Neural progenitor cell (in vitro differentiated cells): ENCODE data around the gene GABRR3. TPM values are rescaled to one million over a fixed set of nuclear protein-coding genes. Genes with fewer than 3 reads are reported as not detected.

Experiments used
- DNase-seq: peaks from one replicate; pipeline ENCODE4 v3.0.0-alpha.2; 2016; ENCODE audit warnings: low spot score
- H2AFZ ChIP-seq: fragments of 200-600 bp; sonication (generic); replicated peaks from 2 replicates; pipeline ENCODE4 v1.6.1; 2016; ENCODE audit warnings: antibody characterized with exemption
- H3F3A ChIP-seq: fragments of 200-600 bp; sonication (generic); 2 replicates; pipeline ENCODE4 v1.6.1; 2016; ENCODE audit warnings: antibody characterized with exemption, low read depth
- H3K27ac ChIP-seq: fragments of 200-600 bp; sonication (generic); 2 replicates; pipeline ENCODE4 v1.5.1; 2016; ENCODE audit warnings: mild to moderate bottlenecking
- H3K27me3 ChIP-seq: fragments of 200-600 bp; sonication (generic); 2 replicates; pipeline ENCODE4 v1.6.1; 2016; ENCODE audit warnings: mild to moderate bottlenecking, moderate library complexity
- H3K36me3 ChIP-seq: fragments of 200-600 bp; sonication (generic); 2 replicates; pipeline ENCODE4 v1.5.1; 2016
- H3K4me1 ChIP-seq: fragments of 200-600 bp; sonication (generic); 2 replicates; pipeline ENCODE4 v1.6.1; 2016; ENCODE audit warnings: mixed run types
- H3K4me2 ChIP-seq: fragments of 200-600 bp; sonication (generic); 2 replicates; pipeline ENCODE4 v1.6.1; 2016
- H3K4me3 ChIP-seq: fragments of 200-600 bp; sonication (generic); 2 replicates; pipeline ENCODE4 v1.5.1; 2016
- H3K79me2 ChIP-seq: fragments of 200-600 bp; sonication (generic); 2 replicates; pipeline ENCODE4 v1.6.1; 2016; ENCODE audit warnings: low read depth
- H3K9ac ChIP-seq: fragments of 200-600 bp; sonication (generic); 2 replicates; pipeline ENCODE4 v1.6.1; 2016
- H3K9me3 ChIP-seq: fragments of 200-600 bp; sonication (generic); 2 replicates; pipeline ENCODE4 v1.5.1; 2016; ENCODE audit warnings: low read depth
- H4K20me1 ChIP-seq: fragments of 200-600 bp; sonication (generic); 2 replicates; pipeline ENCODE4 v1.6.1; 2016; ENCODE audit warnings: low read depth
- H3K27ac Mint-ChIP-seq: 3 replicates; pipeline ENCODE4 v1.8.0; 2021; ENCODE audit warnings: mixed read lengths
- H3K27me3 Mint-ChIP-seq: 2 replicates; pipeline ENCODE4 v1.8.0; 2022; ENCODE audit warnings: low read depth, mild to moderate bottlenecking, inconsistent platforms, moderate library complexity, mixed read lengths; ENCODE audit not compliant: insufficient read depth
- H3K36me3 Mint-ChIP-seq: 3 replicates; pipeline ENCODE4 v1.8.0; 2021; ENCODE audit warnings: mixed read lengths
- H3K4me1 Mint-ChIP-seq: 3 replicates; pipeline ENCODE4 v1.8.0; 2021; ENCODE audit warnings: mixed read lengths
- H3K4me3 Mint-ChIP-seq: 3 replicates; pipeline ENCODE4 v1.8.0; 2021; ENCODE audit warnings: mild to moderate bottlenecking, moderate library complexity, mixed read lengths
- H3K9me3 Mint-ChIP-seq: 3 replicates; pipeline ENCODE4 v1.8.0; 2020; ENCODE audit warnings: mixed read lengths
- EZH2 ChIP-seq: fragments of 200-600 bp; sonication (generic); IDR thresholded peaks from 2 replicates; pipeline ENCODE4 v1.6.1; 2017; ENCODE audit warnings: antibody characterized with exemption, mild to moderate bottlenecking, moderate library complexity
- EZH2phosphoT487 ChIP-seq: fragments of 200-600 bp; sonication (generic); IDR thresholded peaks from 2 replicates; pipeline ENCODE4 v1.6.1; 2017; ENCODE audit warnings: antibody characterized with exemption
- total RNA-seq: library from RNA; depleted of rRNA; stranded (reverse); fragments of >200 nt; gene quantifications from 2 replicates; pipeline ENCODE4 v1.2.3, GENCODE V29; 2015; ENCODE audit warnings: low replicate concordance
- TF ChIP-seq, protein P1 (sequence below): fragments of 200-600 bp; sonication (generic); IDR thresholded peaks from 2 replicates; pipeline ENCODE4 v1.5.1; 2017; ENCODE audit warnings: antibody characterized with exemption, mild to moderate bottlenecking

Gene GABRR3
- total RNA-seq: not detected in 2 replicates

DNA sequence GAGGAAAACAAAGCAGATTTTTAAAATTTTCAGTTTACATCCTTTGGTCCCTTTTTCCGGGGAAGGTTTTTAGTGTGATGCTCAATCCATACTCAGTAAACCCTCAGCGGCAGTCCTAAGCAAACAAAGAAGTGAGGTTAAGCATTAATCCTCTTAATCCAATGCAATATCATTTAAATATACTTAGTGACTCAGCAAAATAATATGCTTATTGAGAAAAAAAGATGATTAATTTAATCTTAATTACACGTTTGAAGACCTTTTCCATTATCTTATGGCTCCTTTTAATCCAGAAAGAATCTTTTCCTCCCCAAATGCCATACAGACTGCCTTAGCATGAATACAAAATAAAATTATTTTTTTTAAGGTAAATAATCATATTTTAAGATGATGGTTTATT is at the start of gene GABRR3:
Gene GABRR3, minus strand, starts transcription at position 108 of the 400 bp plus-strand sequence. CDS start 328 bp downstream, outside the sequence.
- no peak for TF ChIP-seq EZH2
- TF ChIP-seq EZH2phosphoT487: no peak
- TF ChIP-seq, protein P1, sequence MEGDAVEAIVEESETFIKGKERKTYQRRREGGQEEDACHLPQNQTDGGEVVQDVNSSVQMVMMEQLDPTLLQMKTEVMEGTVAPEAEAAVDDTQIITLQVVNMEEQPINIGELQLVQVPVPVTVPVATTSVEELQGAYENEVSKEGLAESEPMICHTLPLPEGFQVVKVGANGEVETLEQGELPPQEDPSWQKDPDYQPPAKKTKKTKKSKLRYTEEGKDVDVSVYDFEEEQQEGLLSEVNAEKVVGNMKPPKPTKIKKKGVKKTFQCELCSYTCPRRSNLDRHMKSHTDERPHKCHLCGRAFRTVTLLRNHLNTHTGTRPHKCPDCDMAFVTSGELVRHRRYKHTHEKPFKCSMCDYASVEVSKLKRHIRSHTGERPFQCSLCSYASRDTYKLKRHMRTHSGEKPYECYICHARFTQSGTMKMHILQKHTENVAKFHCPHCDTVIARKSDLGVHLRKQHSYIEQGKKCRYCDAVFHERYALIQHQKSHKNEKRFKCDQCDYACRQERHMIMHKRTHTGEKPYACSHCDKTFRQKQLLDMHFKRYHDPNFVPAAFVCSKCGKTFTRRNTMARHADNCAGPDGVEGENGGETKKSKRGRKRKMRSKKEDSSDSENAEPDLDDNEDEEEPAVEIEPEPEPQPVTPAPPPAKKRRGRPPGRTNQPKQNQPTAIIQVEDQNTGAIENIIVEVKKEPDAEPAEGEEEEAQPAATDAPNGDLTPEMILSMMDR: no peak
- Mint-ChIP-seq H3K9me3 (no peaks in the 10 kb centered on the region), H3K36me3 (no peaks in the 10 kb centered on the region), H3K27ac (peak within 1 kb of the TSS; percentile 17), H3K4me1 (no peaks in the 10 kb centered on the region), H3K4me3 (no peak within 1 kb of the TSS), H3K27me3 (no peaks in the 10 kb centered on the region)
- Histone ChIP-seq H3F3A (no peaks in the 10 kb centered on the region), H2AFZ (peak within 1 kb of the TSS; percentile 53), H3K79me2 (no peaks in the 10 kb centered on the region), H3K9ac (no peak within 1 kb of the TSS), H3K27me3 (no peaks in the 10 kb centered on the region), H3K4me1 (peaks cover 11% of the 10 kb centered on the region), H3K9me3 (no peaks in the 10 kb centered on the region), H3K4me2 (peak within 1 kb of the TSS; percentile 19), H4K20me1 (no peaks in the 10 kb centered on the region), H3K4me3 (no peak within 1 kb of the TSS), H3K27ac (no peak within 1 kb of the TSS), H3K36me3 (no peaks in the 10 kb centered on the region)
- DNase-seq: no peak

- no peaks in the 10 kb centered on the region for H3K9me3 Mint-ChIP-seq
- no peaks in the 10 kb centered on the region for H3K79me2 ChIP-seq
- no peaks in the 10 kb centered on the region for H3F3A ChIP-seq
- no peak overlapping the region for H2AFZ ChIP-seq
- no peaks in the 10 kb centered on the region for H3K4me1 Mint-ChIP-seq
- TF ChIP-seq EZH2 (no peak), EZH2phosphoT487 (no peak)
- TF ChIP-seq, protein P1: no peak
- no peak overlapping the region for H3K4me3 Mint-ChIP-seq
- H3K4me3 ChIP-seq: no peak overlapping the region
- H3K27ac Mint-ChIP-seq: no peak overlapping the region
- H3K36me3 ChIP-seq: no peaks in the 10 kb centered on the region
- no peaks in the 10 kb centered on the region for H4K20me1 ChIP-seq
- H3K27me3 ChIP-seq: no peaks in the 10 kb centered on the region
- peaks cover 5% of the 10 kb centered on the region for H3K4me1 ChIP-seq
- H3K4me2 ChIP-seq: no peak overlapping the region
- no peak overlapping the region for H3K27ac ChIP-seq
- no peaks in the 10 kb centered on the region for H3K36me3 Mint-ChIP-seq
- H3K9me3 ChIP-seq: no peaks in the 10 kb centered on the region
- no peak overlapping the region for H3K9ac ChIP-seq
- no peaks in the 10 kb centered on the region for H3K27me3 Mint-ChIP-seq
- no peak for DNase-seq
Measured at GRCh38 chr3:98073486-98073885, 38.4 kb upstream of the GABRR3 start.

- no peak overlapping the region for H3K27ac Mint-ChIP-seq
- Histone ChIP-seq H3K36me3 (no peaks in the 10 kb centered on the region), H3F3A (no peaks in the 10 kb centered on the region), H3K27me3 (no peaks in the 10 kb centered on the region), H3K4me1 (peaks cover 5% of the 10 kb centered on the region), H3K27ac (no peak overlapping the region), H3K4me3 (no peak overlapping the region), H3K4me2 (no peak overlapping the region), H3K9ac (no peak overlapping the region), H2AFZ (no peak overlapping the region), H3K79me2 (no peaks in the 10 kb centered on the region), H3K9me3 (no peaks in the 10 kb centered on the region), H4K20me1 (no peaks in the 10 kb centered on the region)
- no peaks in the 10 kb centered on the region for H3K4me1 Mint-ChIP-seq
- peak; percentile 39 for DNase-seq
- no peak overlapping the region for H3K4me3 Mint-ChIP-seq
- no peaks in the 10 kb centered on the region for H3K36me3 Mint-ChIP-seq
- no peak for TF ChIP-seq EZH2phosphoT487
- TF ChIP-seq EZH2: no peak
- TF ChIP-seq, protein P1: no peak
- H3K27me3 Mint-ChIP-seq: no peaks in the 10 kb centered on the region
- H3K9me3 Mint-ChIP-seq: no peaks in the 10 kb centered on the region
Measured at GRCh38 chr3:98070840-98071239, 35.7 kb upstream of the GABRR3 start.
